Neuron (in vitro differentiated cells): ENCODE results near the gene SMYD3.
"Not testable (repeated sequence)": the region's sequence is repeated elsewhere in the genome, so short reads cannot be mapped to it uniquely, and the experiment has no call there.

Experiments used
- H2AFZ ChIP-seq: one replicate; pipeline ENCODE4 v1.6.1; 2013; ENCODE audit warnings: low read depth, mild to moderate bottlenecking, inconsistent platforms, low read length, moderate library complexity
- H3K27me3 ChIP-seq: one replicate; pipeline ENCODE4 v1.6.1; 2013; ENCODE audit warnings: low read length; ENCODE audit not compliant: insufficient read depth
- H3K36me3 ChIP-seq: one replicate; pipeline ENCODE4 v1.6.1; 2013; ENCODE audit warnings: low read length; ENCODE audit not compliant: insufficient read depth
- H3K4me1 ChIP-seq: one replicate; pipeline ENCODE4 v1.6.1; 2013; ENCODE audit warnings: low read length; ENCODE audit not compliant: insufficient read depth
- H3K4me3 ChIP-seq: 2 replicates; pipeline ENCODE4 v1.5.1; 2013; ENCODE audit warnings: mild to moderate bottlenecking, low read length, moderate library complexity
- H3K9me3 ChIP-seq: one replicate; pipeline ENCODE4 v1.6.1; 2013; ENCODE audit warnings: low read length

Gene SMYD3

DNA sequence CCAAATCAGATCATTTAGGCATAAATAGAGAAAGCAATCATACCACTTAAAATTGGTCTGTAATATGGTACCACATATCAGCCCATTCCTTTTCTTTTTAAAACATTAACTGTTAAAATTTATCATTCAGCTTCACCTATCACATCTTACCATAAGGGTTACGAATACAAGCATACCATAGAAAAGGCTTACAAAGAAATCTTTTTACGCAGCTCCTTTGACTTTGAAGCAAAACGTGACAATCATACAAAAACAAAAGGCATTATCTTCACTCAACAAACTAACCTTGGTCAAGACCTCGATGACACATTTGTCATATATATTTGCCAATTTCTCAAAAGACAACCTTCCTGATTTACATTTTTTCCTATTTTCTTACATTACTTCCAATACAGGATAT, 169.0 kb downstream of the SMYD3 start:
- Histone ChIP-seq H3K36me3 (no peaks in the 10 kb centered on the region), H3K27me3 (no peaks in the 10 kb centered on the region), H3K4me1 (no peaks in the 10 kb centered on the region), H3K4me3 (no peak overlapping the region), H2AFZ (no peak overlapping the region), H3K9me3 (peaks cover 2% of the 10 kb centered on the region)

DNA sequence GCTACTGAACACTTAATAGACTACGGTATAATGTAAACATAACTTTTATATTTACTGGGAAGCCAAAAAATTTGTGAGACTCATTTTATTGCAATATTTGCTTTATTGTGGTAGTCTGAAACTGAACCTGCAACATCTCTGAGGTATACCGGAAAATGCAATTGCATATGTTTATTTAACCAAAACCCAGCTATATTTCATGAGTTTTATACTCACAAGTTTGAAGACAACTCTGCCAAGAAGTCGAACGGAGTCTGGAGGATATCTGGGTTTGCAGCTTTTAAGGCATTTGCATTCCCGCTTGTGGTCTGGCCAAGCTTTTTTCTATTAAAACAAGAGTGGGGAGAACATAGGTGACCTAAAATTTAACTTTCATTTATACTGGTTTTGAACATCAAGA, 171.9 kb downstream of the SMYD3 start:
- Histone ChIP-seq H2AFZ (no peak overlapping the region), H3K4me1 (no peaks in the 10 kb centered on the region), H3K4me3 (no peak overlapping the region), H3K27me3 (no peaks in the 10 kb centered on the region), H3K36me3 (no peaks in the 10 kb centered on the region), H3K9me3 (peaks cover 2% of the 10 kb centered on the region)

GRCh38 chr1:246333855-246334254, 173.2 kb downstream of the SMYD3 start:
- Histone ChIP-seq H3K9me3 (no peaks in the 10 kb centered on the region), H3K4me1 (no peaks in the 10 kb centered on the region), H2AFZ (no peak overlapping the region), H3K36me3 (no peaks in the 10 kb centered on the region), H3K27me3 (no peaks in the 10 kb centered on the region), H3K4me3 (no peak overlapping the region)

GRCh38 chr1:246332078-246332477, 175.0 kb downstream of the SMYD3 start:
- Histone ChIP-seq H3K4me1 (no peaks in the 10 kb centered on the region), H3K4me3 (no peak overlapping the region), H3K9me3 (no peaks in the 10 kb centered on the region), H3K27me3 (no peaks in the 10 kb centered on the region), H3K36me3 (no peaks in the 10 kb centered on the region), H2AFZ (no peak overlapping the region)

GRCh38 chr1:246329900-246330299, 177.2 kb downstream of the SMYD3 start:
- Histone ChIP-seq H3K27me3 (no peaks in the 10 kb centered on the region), H2AFZ (no peak overlapping the region), H3K9me3 (no peaks in the 10 kb centered on the region), H3K4me3 (no peak overlapping the region), H3K4me1 (no peaks in the 10 kb centered on the region), H3K36me3 (no peaks in the 10 kb centered on the region)

DNA sequence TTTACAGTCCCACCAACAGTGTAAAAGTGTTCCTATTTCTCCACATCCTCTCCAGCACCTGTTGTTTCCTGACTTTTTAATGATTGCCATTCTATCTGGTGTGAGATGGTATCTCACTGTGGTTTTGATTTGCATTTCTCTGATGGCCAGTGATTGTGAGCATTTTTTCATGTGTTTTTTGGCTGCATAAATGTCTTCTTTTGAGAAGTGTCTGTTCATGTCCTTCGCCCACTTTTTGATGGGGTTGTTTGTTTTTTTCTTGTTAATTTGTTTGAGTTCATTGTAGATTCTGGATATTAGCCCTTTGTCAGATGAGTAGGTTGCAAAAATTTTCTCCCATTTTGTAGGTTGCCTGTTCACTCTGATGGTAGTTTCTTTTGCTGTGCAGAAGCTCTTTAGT, 177.8 kb downstream of the SMYD3 start:
- not testable (repeated sequence) for H3K36me3 ChIP-seq, H3K4me3 ChIP-seq, H3K9me3 ChIP-seq, H3K27me3 ChIP-seq, H2AFZ ChIP-seq, H3K4me1 ChIP-seq

- no peaks in the 10 kb centered on the region for H3K9me3 ChIP-seq
- no peaks in the 10 kb centered on the region for H3K27me3 ChIP-seq
- H2AFZ ChIP-seq = no peak overlapping the region
- peaks cover 13% of the 10 kb centered on the region for H3K4me1 ChIP-seq
- H3K36me3 ChIP-seq = no peaks in the 10 kb centered on the region
- H3K4me3 ChIP-seq = no peak overlapping the region
Measured at GRCh38 chr1:246324711-246325110, 182.4 kb downstream of the SMYD3 start.

GRCh38 chr1:246324033-246324432, 183.0 kb downstream of the SMYD3 start:
- not testable (repeated sequence) for H2AFZ ChIP-seq, H3K27me3 ChIP-seq, H3K4me3 ChIP-seq, H3K9me3 ChIP-seq, H3K36me3 ChIP-seq
- peaks cover 19% of the 10 kb centered on the region for H3K4me1 ChIP-seq

GRCh38 chr1:246320286-246320685, 186.8 kb downstream of the SMYD3 start:
- Histone ChIP-seq H3K4me1 (peaks cover 26% of the 10 kb centered on the region), H2AFZ (no peak overlapping the region), H3K27me3 (no peaks in the 10 kb centered on the region), H3K36me3 (no peaks in the 10 kb centered on the region), H3K9me3 (no peaks in the 10 kb centered on the region), H3K4me3 (no peak overlapping the region)

DNA sequence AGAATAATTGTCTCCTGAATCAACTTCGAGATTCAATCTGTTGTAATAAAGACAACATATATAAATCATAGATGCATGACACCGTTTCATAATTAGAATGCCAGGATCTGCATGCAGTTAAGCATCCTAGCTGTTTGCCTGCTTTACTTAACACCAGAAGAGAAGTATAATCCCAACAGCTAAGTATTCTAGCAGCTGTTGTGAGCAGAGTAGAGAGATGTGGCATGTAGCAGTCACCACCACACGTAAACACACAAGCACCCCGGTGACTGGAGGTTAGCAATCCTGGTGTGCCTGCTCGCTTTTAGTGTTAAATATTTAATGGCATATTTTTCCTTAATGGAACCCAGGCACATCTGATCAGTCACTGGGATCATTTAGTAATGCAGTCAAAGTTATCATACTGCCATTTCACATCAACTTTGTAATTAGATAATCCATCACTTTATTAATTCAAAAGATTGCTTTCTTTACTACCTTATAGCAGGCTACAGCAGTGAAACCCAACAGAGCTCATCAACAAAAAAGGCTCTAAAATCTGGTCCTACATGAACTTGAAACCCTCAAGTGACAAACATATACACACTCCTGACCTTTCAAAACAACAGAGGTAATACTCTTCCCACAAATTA, 187.9 kb downstream of the SMYD3 start:
- H3K9me3 ChIP-seq = no peaks in the 10 kb centered on the region
- H3K4me1 ChIP-seq = peaks cover 26% of the 10 kb centered on the region
- H3K27me3 ChIP-seq = no peaks in the 10 kb centered on the region
- no peak overlapping the region for H3K4me3 ChIP-seq
- no peak overlapping the region for H2AFZ ChIP-seq
- H3K36me3 ChIP-seq = no peaks in the 10 kb centered on the region

DNA sequence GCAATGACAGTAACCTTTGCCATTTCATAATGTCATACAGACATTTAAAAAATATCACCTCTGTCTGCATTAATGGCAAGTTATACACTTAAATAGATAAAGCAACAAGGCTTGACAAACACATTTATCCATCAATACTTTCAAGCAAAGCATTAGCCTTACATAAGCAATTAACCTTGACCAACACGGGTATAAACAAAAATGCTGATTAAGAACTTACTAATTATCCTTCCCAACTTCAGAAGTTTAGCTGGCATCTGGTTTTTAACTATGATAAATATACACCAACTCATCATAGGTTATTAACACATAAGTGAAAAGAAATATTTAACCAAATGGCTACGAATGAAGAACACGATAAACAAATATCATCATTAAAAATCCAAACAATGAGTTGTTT, 188.5 kb downstream of the SMYD3 start:
- no peaks in the 10 kb centered on the region for H3K9me3 ChIP-seq
- no peak overlapping the region for H2AFZ ChIP-seq
- no peaks in the 10 kb centered on the region for H3K36me3 ChIP-seq
- no peaks in the 10 kb centered on the region for H3K27me3 ChIP-seq
- peaks cover 26% of the 10 kb centered on the region for H3K4me1 ChIP-seq
- no peak overlapping the region for H3K4me3 ChIP-seq

- H3K4me3 ChIP-seq = no peak overlapping the region
- no peaks in the 10 kb centered on the region for H3K36me3 ChIP-seq
- no peak overlapping the region for H2AFZ ChIP-seq
- H3K27me3 ChIP-seq = no peaks in the 10 kb centered on the region
- H3K4me1 ChIP-seq = peaks cover 26% of the 10 kb centered on the region
- H3K9me3 ChIP-seq = no peaks in the 10 kb centered on the region
Measured at GRCh38 chr1:246318036-246318359, 189.1 kb downstream of the SMYD3 start.

GRCh38 chr1:246317332-246318035, 189.6 kb downstream of the SMYD3 start:
- Histone ChIP-seq H3K4me1 (peaks cover 26% of the 10 kb centered on the region), H2AFZ (no peak overlapping the region), H3K27me3 (no peaks in the 10 kb centered on the region), H3K4me3 (no peak overlapping the region), H3K9me3 (no peaks in the 10 kb centered on the region), H3K36me3 (no peaks in the 10 kb centered on the region)

DNA sequence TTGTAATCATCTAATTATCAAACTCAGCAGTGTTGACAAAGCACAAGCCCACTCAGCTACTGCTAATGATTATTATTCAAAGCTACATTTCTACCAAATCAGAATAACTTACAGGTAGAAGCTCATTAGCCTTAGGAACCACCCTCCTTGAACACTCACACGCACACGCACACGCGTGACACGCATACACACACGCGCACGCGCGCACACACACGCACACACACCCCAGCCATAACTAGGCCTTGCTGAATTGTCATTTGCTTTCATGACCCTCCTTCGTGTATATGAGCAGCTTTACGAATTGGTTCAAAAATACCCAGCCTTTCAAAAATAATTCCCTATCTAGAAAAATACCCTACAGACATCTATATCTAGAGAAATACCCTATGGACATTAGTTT, 195.6 kb downstream of the SMYD3 start:
- H3K4me3 ChIP-seq = no peak overlapping the region
- H3K36me3 ChIP-seq = no peaks in the 10 kb centered on the region
- H3K27me3 ChIP-seq = no peaks in the 10 kb centered on the region
- no peaks in the 10 kb centered on the region for H3K4me1 ChIP-seq
- no peaks in the 10 kb centered on the region for H3K9me3 ChIP-seq
- no peak overlapping the region for H2AFZ ChIP-seq
